NCI-H526 (cell line): Measurements from ENCODE around the gene TMEM161A.

Source experiments
- DNase-seq, 2 experiments: peaks; one replicate each; lab custom pipeline; 2025; lab: John Stamatoyannopoulos, UW

Gene TMEM161A

GRCh38 chr19:19098084-19098702 lies 40.1 kb downstream of the TMEM161A start:
- no peak for DNase-seq

- DNase-seq: no peak
Observed at GRCh38 chr19:19096641-19097627, 41.3 kb downstream of the TMEM161A start.

- DNase-seq: no peak
Observed at GRCh38 chr19:19095691-19096090, 42.6 kb downstream of the TMEM161A start.

- no peak for DNase-seq
Observed at GRCh38 chr19:19094513-19094912, 43.8 kb downstream of the TMEM161A start.

GRCh38 chr19:19087676-19088075 lies 50.6 kb downstream of the TMEM161A start:
- DNase-seq: no peak

- no peak for DNase-seq
Observed at GRCh38 chr19:19083413-19084178, 54.7 kb downstream of the TMEM161A start.

- DNase-seq: no peak
Observed at GRCh38 chr19:19081642-19082151, 56.6 kb downstream of the TMEM161A start.

- no peak for DNase-seq
Observed at GRCh38 chr19:19079571-19079970, 58.7 kb downstream of the TMEM161A start.

- no peak for DNase-seq
Observed at GRCh38 chr19:19078801-19079200, 59.5 kb downstream of the TMEM161A start.

GRCh38 chr19:19077103-19077502 lies 61.2 kb downstream of the TMEM161A start:
- DNase-seq: no peak

GRCh38 chr19:19076476-19076875 lies 61.8 kb downstream of the TMEM161A start:
- no peak for DNase-seq

- DNase-seq: no peak
Observed at GRCh38 chr19:19075126-19075525, 63.2 kb downstream of the TMEM161A start.

- DNase-seq: no peak
Observed at GRCh38 chr19:19074196-19074882, 63.9 kb downstream of the TMEM161A start.

- no peak for DNase-seq
Observed at GRCh38 chr19:19071897-19072296, 66.4 kb downstream of the TMEM161A start.
